Stimulated activated CD4-positive, alpha-beta T cell treated with anti-CD3 and anti-CD28 coated beads, Interleukin-4, amount 100 ng/mL, for 4 hours (primary cell): ENCODE results near the gene FPR2.
"Not testable (repeated sequence)": the region's sequence is repeated elsewhere in the genome, so short reads cannot be mapped to it uniquely, and the experiment has no call there.

Experiments
- DNase-seq, 2 experiments: peaks; one replicate each; pipeline ENCODE4 v3.0.0-alpha.2; 2020

The FPR2 gene

GRCh38 chr19:51784922-51785690 is 24.1 kb downstream of the FPR2 start:
- DNase-seq = peak; percentile 31 to 57

- DNase-seq = no peak
These were observed 25.9 kb downstream of the FPR2 start for GRCh38 chr19:51786646-51787494.

GRCh38 chr19:51788029-51788428 is 27.0 kb downstream of the FPR2 start:
- DNase-seq = no peak

GRCh38 chr19:51789061-51789795 is 28.2 kb downstream of the FPR2 start:
- no peak for DNase-seq

GRCh38 chr19:51792932-51793331 is 32.0 kb downstream of the FPR2 start:
- DNase-seq = no peak

- DNase-seq = no peak
These were observed 33.0 kb downstream of the FPR2 start for GRCh38 chr19:51793994-51794393.

- DNase-seq = no peak
These were observed 34.0 kb downstream of the FPR2 start, which contains the start of gene FPR3 for GRCh38 chr19:51794885-51795490. Gene FPR3 (plus strand): TSS chr19:51795157. CDS start chr19:51823749, 28,592 bp downstream.

GRCh38 chr19:51796195-51796679 is 35.3 kb downstream of the FPR2 start:
- DNase-seq = no peak

GRCh38 chr19:51797480-51797879 is 36.5 kb downstream of the FPR2 start:
- DNase-seq = no peak

GRCh38 chr19:51798062-51798461 is 37.1 kb downstream of the FPR2 start:
- no peak for DNase-seq

- no peak for DNase-seq
These were observed 38.2 kb downstream of the FPR2 start for GRCh38 chr19:51799034-51799773.

- no peak for DNase-seq
These were observed 38.9 kb downstream of the FPR2 start for GRCh38 chr19:51799774-51800472.

- DNase-seq = no peak
These were observed 39.7 kb downstream of the FPR2 start for GRCh38 chr19:51800473-51801244.

GRCh38 chr19:51802775-51803174 is 41.8 kb downstream of the FPR2 start:
- no peak for DNase-seq

- no peak for DNase-seq
These were observed 42.5 kb downstream of the FPR2 start for GRCh38 chr19:51803519-51803918.

- no peak for DNase-seq
These were observed 43.0 kb downstream of the FPR2 start for GRCh38 chr19:51803967-51804366.

GRCh38 chr19:51804789-51805188 is 43.8 kb downstream of the FPR2 start:
- DNase-seq = not testable (repeated sequence)

- not testable (repeated sequence) for DNase-seq
These were observed 44.4 kb downstream of the FPR2 start for GRCh38 chr19:51805396-51805795.

GRCh38 chr19:51806571-51806970 is 45.6 kb downstream of the FPR2 start:
- DNase-seq = not testable (repeated sequence)

GRCh38 chr19:51807111-51807701 is 46.2 kb downstream of the FPR2 start:
- DNase-seq = no peak
